HUES6 (cell line): Measurements from ENCODE around the gene SMCR8.
"Not testable (repeated sequence)": the region's sequence is repeated elsewhere in the genome, so short reads cannot be mapped to it uniquely, and the experiment has no call there.

Experiments
- H3K27ac ChIP-seq: 2 replicates; pipeline ENCODE4 v1.7.0; 2013; ENCODE audit warnings: low read depth, mild to moderate bottlenecking, low read length, inconsistent platforms
- H3K27me3 ChIP-seq: 2 replicates; pipeline ENCODE4 v1.6.1; 2013; ENCODE audit warnings: low read length; ENCODE audit not compliant: control insufficient read depth, insufficient read depth
- H3K36me3 ChIP-seq: 2 replicates; pipeline ENCODE4 v1.6.1; 2013; ENCODE audit warnings: low read length; ENCODE audit not compliant: control insufficient read depth, insufficient read depth
- H3K4me1 ChIP-seq: 2 replicates; pipeline ENCODE4 v1.6.1; 2013; ENCODE audit warnings: low read length; ENCODE audit not compliant: control insufficient read depth, insufficient read depth
- H3K4me3 ChIP-seq: 2 replicates; pipeline ENCODE4 v1.5.1; 2013; ENCODE audit warnings: low read depth, low read length
- H3K9ac ChIP-seq: one replicate; pipeline ENCODE4 v1.6.1; 2013; ENCODE audit warnings: mild to moderate bottlenecking, low read length
- H3K9me3 ChIP-seq: 2 replicates; pipeline ENCODE4 v1.6.1; 2013; ENCODE audit warnings: low read depth, low read length; ENCODE audit not compliant: control insufficient read depth, insufficient read depth

The SMCR8 gene

DNA sequence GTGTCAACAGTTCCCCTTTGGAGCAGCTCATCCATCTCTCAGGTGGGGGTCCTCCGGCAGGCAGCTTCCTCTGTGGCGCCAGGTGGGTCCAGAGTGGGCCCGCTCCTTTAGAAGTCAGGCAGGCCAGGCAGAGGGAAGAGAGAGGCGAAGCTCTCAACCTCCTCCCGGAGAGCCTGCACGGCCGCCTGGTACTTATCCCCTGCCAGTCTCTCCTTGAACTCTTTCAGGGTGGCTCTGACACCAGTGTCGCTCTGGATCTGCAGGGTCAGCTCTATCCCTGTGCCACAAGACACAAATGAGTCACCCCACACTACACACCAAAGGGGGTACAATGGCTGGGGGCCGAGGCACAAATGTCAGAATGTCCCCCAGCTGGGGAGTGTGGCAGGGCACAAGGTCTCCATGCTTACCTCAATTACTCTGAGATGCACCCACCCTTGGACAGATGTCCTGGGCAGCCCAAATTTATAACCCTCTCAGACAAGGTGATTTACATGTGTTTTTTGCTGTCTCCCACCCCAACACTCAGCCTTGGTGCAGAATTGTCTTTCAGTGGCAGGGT lies 13.6 kb downstream of the SMCR8 start:
- Histone ChIP-seq H3K27me3 (no peaks in the 10 kb centered on the region), H3K27ac (no peak overlapping the region), H3K9me3 (no peaks in the 10 kb centered on the region), H3K4me3 (no peak overlapping the region), H3K9ac (no peak overlapping the region), H3K36me3 (peaks cover 86% of the 10 kb centered on the region), H3K4me1 (no peaks in the 10 kb centered on the region)

DNA sequence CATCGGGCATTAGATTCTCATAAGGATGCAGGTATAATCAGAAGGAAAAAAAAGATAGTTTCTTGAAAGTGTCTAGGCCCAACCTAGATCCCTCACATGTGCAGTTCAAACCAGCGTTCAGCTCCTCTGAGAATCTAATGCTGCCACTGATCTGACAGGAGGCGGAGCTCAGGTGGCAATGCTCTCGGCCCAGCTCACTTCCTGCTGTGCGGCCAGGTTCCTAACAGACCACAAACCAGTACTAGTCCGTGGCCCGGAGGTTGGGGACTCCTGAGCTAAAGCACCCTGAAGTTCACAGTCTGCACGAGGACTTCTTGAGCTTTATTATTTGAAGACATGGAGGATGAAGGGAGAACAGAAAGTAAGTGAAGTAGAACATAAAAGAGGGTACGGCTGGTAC lies 16.8 kb downstream of the SMCR8 start:
- H3K9ac ChIP-seq, result no peak overlapping the region
- H3K36me3 ChIP-seq, result peaks cover 87% of the 10 kb centered on the region
- H3K27ac ChIP-seq, result no peak overlapping the region
- no peak overlapping the region for H3K4me3 ChIP-seq
- no peaks in the 10 kb centered on the region for H3K4me1 ChIP-seq
- H3K9me3 ChIP-seq, result no peaks in the 10 kb centered on the region
- no peaks in the 10 kb centered on the region for H3K27me3 ChIP-seq

DNA sequence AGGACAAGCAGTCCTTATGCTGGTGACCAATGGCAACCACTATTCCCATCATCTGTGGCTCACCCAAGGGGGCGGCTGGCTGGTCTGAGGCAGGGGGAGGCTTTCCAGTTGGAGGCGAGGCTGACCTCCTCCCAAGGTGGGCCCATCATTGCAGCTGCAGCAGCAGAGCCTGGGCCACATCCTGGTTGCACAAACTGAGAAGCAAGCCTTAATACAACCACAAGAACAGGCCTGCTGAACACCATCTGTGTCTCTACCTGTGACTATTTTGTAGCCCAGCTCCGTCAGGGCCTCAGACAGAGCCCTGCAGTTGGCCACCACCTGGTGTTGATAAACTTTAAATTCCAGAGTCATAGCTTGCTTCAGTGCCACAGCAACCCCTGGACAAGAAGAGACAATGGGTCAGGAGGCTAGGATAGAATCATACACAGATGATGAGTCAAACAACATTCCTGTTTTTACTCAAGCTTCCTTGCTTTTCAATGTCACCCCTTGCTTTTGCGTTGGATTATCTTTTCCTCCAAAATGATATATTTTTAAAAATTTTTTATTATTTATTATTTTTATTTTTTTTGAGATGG lies 17.9 kb downstream of the SMCR8 start:
- Histone ChIP-seq H3K27ac (no peak overlapping the region), H3K9me3 (no peaks in the 10 kb centered on the region), H3K4me1 (no peaks in the 10 kb centered on the region), H3K36me3 (peaks cover 84% of the 10 kb centered on the region), H3K4me3 (no peak overlapping the region), H3K9ac (no peak overlapping the region), H3K27me3 (no peaks in the 10 kb centered on the region)

DNA sequence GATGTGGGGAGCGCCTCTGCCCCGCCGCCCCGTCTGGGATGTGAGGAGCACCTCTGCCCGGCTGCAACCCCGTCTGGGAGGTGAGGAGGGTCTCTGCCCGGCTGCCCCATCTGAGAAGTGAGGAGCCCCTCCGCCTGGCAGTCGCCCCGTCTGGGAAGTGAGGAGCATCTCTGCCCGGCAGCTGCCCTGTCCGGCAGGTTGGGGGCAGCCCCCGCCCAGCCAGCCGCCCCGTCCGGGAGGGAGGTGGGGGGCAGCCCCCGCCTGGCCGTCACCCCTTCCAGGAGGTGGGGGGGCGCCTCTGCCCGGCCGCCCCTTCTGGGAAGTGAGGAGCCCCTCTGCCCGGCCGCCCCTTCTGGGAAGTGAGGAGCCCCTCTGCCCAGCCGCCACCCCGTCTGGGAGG lies 23.1 kb downstream of the SMCR8 start:
- H3K4me1 ChIP-seq, H3K4me3 ChIP-seq, H3K9ac ChIP-seq, H3K27ac ChIP-seq, H3K9me3 ChIP-seq, H3K27me3 ChIP-seq: not testable (repeated sequence)
- H3K36me3 ChIP-seq, result peaks cover 75% of the 10 kb centered on the region

DNA sequence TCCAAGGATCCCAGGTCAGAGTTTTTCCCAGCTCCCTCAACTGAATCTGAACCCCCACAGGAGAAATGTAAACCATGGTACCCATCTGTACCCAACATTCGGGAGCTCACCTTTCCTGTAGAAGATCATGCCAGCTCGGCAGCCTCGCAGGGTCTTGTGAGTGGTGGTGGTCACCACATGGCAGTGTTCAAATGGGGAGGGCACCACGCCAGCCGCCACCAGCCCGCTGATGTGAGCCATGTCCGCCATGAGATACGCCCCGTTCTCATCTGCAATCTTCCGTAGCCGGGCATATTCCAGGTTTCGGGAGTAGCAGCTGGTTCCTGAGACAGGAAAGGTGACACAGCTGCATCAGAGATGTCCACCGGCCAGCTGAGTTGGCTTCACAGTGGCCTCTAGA lies 24.8 kb downstream of the SMCR8 start:
- no peak overlapping the region for H3K27ac ChIP-seq
- no peak overlapping the region for H3K9ac ChIP-seq
- H3K4me1 ChIP-seq, result no peaks in the 10 kb centered on the region
- peaks cover 80% of the 10 kb centered on the region for H3K36me3 ChIP-seq
- peaks cover 4% of the 10 kb centered on the region; the same call in 1 of the 2 replicates for H3K9me3 ChIP-seq
- H3K27me3 ChIP-seq, result no peaks in the 10 kb centered on the region
- H3K4me3 ChIP-seq, result no peak overlapping the region

DNA sequence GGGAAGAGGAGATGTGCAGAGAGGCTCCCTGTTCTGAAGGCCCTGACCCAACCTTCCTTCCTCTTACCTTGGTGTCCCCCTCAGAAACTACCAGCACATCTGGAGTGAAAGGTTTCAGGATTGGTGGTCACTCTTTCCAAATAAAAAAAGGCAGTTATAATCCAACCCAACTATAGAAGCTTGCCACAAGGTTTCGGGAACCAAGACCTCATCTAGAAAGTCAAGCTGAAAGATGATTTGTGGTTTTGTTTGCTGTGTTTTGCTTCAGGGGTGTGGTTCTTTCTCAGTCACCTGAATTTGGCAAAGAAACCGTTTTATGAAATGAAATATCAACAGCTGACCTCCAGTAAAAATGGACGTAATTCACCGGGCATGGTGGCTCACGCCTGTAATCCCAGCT lies 28.9 kb downstream of the SMCR8 start:
- Histone ChIP-seq H3K4me1 (no peaks in the 10 kb centered on the region), H3K27me3 (no peaks in the 10 kb centered on the region), H3K4me3 (no peak overlapping the region), H3K36me3 (peaks cover 95% of the 10 kb centered on the region), H3K9ac (no peak overlapping the region), H3K9me3 (peaks cover 4% of the 10 kb centered on the region; the same call in 1 of the 2 replicates), H3K27ac (no peak overlapping the region)

DNA sequence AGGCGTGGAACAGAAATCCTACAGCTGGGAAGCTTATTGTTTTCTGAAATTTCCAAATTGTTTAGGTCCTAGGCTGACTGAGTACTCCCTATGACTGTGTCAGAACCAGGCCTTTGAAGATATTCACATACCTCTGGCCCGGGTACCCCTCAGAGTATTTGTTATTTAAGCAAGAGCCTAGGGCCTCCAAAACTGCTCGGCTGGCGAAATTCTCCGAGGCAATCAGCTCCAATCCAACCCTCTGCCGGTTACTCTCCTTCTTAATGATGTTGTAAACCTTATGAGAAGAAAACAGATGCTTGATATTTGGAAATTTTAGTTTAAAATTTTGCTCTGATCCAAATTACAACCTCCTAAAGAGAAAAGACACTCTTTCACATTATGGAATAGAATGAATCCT lies 38.4 kb downstream of the SMCR8 start:
- Histone ChIP-seq H3K4me3 (no peak overlapping the region), H3K9me3 (no peaks in the 10 kb centered on the region), H3K4me1 (no peaks in the 10 kb centered on the region), H3K27ac (no peak overlapping the region), H3K27me3 (no peaks in the 10 kb centered on the region), H3K36me3 (peaks cover 60% of the 10 kb centered on the region), H3K9ac (no peak overlapping the region)

DNA sequence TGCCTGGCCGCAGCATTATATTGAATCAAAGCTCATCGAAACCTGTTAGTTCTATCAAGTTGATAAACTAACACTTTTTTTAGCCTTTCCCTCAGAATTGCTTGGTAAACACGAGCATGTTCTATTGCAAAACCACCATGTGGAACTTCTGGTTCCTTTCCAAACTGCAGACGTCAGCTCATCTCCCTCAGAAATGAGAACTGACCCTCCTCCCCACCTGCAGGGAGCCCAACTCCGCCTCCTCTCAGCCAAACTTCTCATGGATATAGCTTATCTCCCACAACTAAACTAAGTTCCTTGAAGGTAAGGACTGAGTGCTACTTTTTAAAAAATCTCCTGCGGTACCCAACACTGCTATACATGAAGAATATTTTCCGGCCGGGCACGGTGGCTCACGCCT lies 41.5 kb downstream of the SMCR8 start:
- Histone ChIP-seq H3K9ac (no peak overlapping the region), H3K27me3 (no peaks in the 10 kb centered on the region), H3K4me1 (no peaks in the 10 kb centered on the region), H3K9me3 (no peaks in the 10 kb centered on the region), H3K4me3 (no peak overlapping the region), H3K27ac (no peak overlapping the region), H3K36me3 (peaks cover 62% of the 10 kb centered on the region)

DNA sequence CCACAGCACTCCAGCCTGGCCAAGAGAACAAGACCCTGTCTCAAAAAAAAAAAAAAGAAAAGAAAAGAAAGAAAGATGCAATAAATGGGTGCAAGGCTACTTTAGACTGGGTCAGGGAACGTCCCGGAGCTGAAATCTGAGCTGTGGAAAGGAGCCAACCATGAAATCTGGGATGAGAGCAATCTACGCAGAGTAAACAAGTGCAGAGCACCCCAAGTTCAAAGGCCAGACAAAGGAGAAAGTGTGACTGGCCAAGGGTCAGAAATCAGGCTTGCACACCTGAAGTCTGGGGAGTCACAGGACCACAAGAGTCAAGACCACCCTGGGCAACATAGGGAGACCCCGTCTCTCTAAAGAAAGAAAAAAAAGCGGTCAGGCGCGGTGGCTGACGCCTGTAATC lies 45.4 kb downstream of the SMCR8 start:
- Histone ChIP-seq H3K27ac (no peak overlapping the region), H3K4me3 (no peak overlapping the region), H3K27me3 (no peaks in the 10 kb centered on the region), H3K9ac (no peak overlapping the region), H3K36me3 (peaks cover 35% of the 10 kb centered on the region), H3K4me1 (peaks cover 3% of the 10 kb centered on the region; the same call in 1 of the 2 replicates), H3K9me3 (no peaks in the 10 kb centered on the region)

DNA sequence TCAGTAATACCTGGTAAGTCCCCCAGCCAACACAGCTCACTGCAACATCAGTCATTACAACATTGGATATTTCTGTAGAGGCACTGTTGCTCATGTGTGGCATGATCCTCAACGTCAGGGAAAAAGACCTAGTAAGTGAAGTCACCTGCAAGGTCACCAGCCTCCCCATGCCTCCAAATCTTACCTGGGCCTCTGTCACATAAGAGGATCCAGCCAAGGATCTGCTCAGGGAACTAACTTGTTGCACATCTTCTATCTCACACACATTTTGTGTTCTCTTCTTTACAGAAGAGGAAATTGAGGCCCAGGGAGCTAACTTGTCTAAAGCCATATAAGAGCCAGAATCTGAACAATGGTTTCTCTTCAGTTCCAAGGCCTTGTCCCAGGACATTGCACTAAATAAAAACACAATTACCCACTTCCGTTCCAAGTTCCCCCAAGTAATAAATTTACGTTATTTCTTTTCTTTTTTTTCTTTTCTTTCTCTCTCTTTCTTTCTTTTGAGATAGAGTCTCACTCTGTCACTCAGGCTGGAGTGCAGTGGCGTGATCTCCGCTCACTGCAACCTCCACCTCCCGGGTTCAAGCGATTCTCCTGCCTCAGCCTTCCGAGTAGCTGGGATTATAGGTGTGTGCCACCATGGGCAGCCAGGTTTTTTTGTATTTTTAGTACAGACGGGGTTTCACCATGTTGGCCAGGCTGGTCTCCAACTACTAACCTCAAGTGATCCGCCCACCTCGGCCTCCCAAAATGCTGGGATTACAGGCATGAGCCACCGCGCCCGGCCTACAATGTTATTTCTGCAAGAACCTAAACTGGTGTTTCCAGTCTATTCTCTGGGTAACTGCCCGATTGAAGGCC lies 47.0 kb downstream of the SMCR8 start:
- Histone ChIP-seq H3K9me3 (no peaks in the 10 kb centered on the region), H3K36me3 (peaks cover 25% of the 10 kb centered on the region), H3K4me3 (peak overlapping the region; percentile 97), H3K4me1 (peaks cover 3% of the 10 kb centered on the region; the same call in 1 of the 2 replicates), H3K9ac (peak overlapping the region; percentile 84), H3K27me3 (no peaks in the 10 kb centered on the region), H3K27ac (peak overlapping the region; percentile 85; the same call in 1 of the 2 replicates)

DNA sequence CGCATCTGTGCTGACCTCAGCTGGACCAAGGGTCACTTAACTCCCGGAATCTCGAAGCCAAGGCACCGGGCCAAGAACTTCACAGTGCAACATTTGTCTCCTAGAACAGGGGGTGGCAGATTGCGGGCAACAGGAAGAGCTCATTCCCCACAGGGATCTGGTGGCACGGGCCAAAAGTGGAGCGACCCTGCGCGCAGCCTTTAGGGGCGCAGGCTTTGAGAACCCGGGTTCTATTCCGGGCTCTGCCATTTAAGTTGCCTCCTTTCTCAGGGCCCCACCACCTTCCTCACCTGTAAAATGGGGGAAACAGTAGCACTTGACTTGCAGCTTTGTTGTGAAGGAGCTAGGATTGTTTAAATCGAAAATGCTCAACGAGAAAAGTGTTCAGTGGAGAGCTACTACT lies 47.6 kb downstream of the SMCR8 start:
- H3K9me3 ChIP-seq, result no peaks in the 10 kb centered on the region
- peak overlapping the region; percentile 84 for H3K9ac ChIP-seq
- H3K36me3 ChIP-seq, result peaks cover 20% of the 10 kb centered on the region
- H3K27me3 ChIP-seq, result no peaks in the 10 kb centered on the region
- H3K27ac ChIP-seq, result peak overlapping the region; percentile 85; the same call in 1 of the 2 replicates
- peaks cover 3% of the 10 kb centered on the region; the same call in 1 of the 2 replicates for H3K4me1 ChIP-seq
- H3K4me3 ChIP-seq, result peak overlapping the region; percentile 97
